Measurements from ENCODE around the gene SETBP1. TPM values are rescaled to one million over a fixed set of nuclear protein-coding genes. Genes with fewer than 3 reads are reported as not detected.

The SETBP1 gene
- polyA plus RNA-seq, 12 donors = 11.4 to 21.8 (median 17.3) TPM; not detected in 1

- peak; percentile 87 for DNase-seq
Measured at GRCh38 chr18:44679056-44679913, 1.4 kb upstream of the SETBP1 start.

GRCh38 chr18:44679914-44680272, 795 bp upstream of the SETBP1 start:
- peak; percentile 56 for DNase-seq

GRCh38 chr18:44681076-44681970, 635 bp downstream of the SETBP1 start:
- DNase-seq = no peak

GRCh38 chr18:44682201-44682870, 1.6 kb downstream of the SETBP1 start:
- peak; percentile 39 for DNase-seq

GRCh38 chr18:44682871-44683221, 2.2 kb downstream of the SETBP1 start:
- peak; percentile 45 for DNase-seq

- DNase-seq = no peak
Measured at GRCh38 chr18:44683556-44683955, 2.9 kb downstream of the SETBP1 start.

GRCh38 chr18:44685296-44685695, 4.6 kb downstream of the SETBP1 start:
- DNase-seq = no peak

- no peak for DNase-seq
Measured at GRCh38 chr18:44686156-44686555, 5.5 kb downstream of the SETBP1 start.

GRCh38 chr18:44687421-44687820, 6.7 kb downstream of the SETBP1 start:
- DNase-seq = no peak

- no peak for DNase-seq
Measured at GRCh38 chr18:44689736-44690135, 9.0 kb downstream of the SETBP1 start.

- DNase-seq = no peak
Measured at GRCh38 chr18:44691148-44691925, 10.6 kb downstream of the SETBP1 start.

- no peak for DNase-seq
Measured at GRCh38 chr18:44693030-44693784, 12.5 kb downstream of the SETBP1 start.

GRCh38 chr18:44695503-44695902, 14.8 kb downstream of the SETBP1 start:
- no peak for DNase-seq

GRCh38 chr18:44696892-44697291, 16.2 kb downstream of the SETBP1 start:
- no peak for DNase-seq

GRCh38 chr18:44697315-44697714, 16.6 kb downstream of the SETBP1 start:
- no peak for DNase-seq

- DNase-seq = no peak
Measured at GRCh38 chr18:44698518-44698917, 17.8 kb downstream of the SETBP1 start.

- DNase-seq = no peak
Measured at GRCh38 chr18:44699572-44700261, 19.0 kb downstream of the SETBP1 start.

GRCh38 chr18:44700652-44701051, 20.0 kb downstream of the SETBP1 start:
- DNase-seq = no peak

GRCh38 chr18:44701227-44701626, 20.5 kb downstream of the SETBP1 start:
- DNase-seq = no peak

- no peak for DNase-seq
Measured at GRCh38 chr18:44702594-44702993, 21.9 kb downstream of the SETBP1 start.
